Measurements from ENCODE around the gene CIRBP. TPM values are rescaled to one million over a fixed set of nuclear protein-coding genes. Genes with fewer than 3 reads are reported as not detected.

CIRBP gene
- total and polyA plus RNA-seq, 2 of the 13 experiments (the other 11 are each of a cell fraction or from before 2014, with no cell fraction given): 133 to 140 TPM

DNA sequence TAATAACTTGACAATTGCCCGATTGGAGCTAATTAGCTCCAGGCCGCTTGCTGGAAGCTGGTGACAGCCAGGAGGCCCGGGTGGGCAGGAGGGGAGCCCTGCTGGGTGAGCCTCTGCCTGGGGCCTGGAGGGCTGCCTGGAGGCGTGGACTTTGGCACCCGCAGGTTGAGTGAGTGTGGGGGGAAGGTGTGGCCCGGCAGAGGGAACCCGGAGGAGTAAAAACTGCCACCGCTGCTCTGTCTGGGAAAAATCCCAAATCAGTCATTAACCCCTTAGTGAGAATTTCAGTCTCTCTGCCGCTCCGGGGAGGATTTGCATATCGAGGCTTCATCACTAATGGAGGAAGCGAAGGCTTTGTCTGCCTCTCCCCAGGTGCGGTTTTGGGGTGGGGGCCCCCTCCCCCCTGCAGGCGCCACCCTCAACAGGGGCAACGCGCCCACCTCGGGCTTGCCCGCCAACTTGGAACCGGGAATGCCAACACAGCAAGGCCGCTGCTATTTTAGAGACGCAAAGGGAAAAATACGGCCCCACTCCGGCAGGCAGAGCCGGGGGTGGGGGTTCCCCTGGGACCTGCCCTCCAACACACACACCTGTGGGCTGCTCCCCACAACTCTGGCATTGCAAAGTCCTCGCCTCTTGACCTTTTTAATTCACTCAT, 22.8 kb downstream of the CIRBP start (continued):
- TF ChIP-seq ZNF609 (CRISPR knock-in tag; IDR thresholded peaks at IDR 0.05; ENCODE audit: borderline replicate concordance) (no peak), FOXJ3 (CRISPR knock-in tag; IDR thresholded peaks at IDR 0.05; ENCODE audit: borderline replicate concordance) (no peak), PATZ1 (CRISPR knock-in tag; IDR thresholded peaks at IDR 0.05) (peak; percentile 69; the same call in 1 of the 2 replicates), GATAD1 (CRISPR knock-in tag; IDR thresholded peaks at IDR 0.05) (no peak), RBAK (CRISPR knock-in tag; IDR thresholded peaks at IDR 0.05) (no peak), ZNF761 (CRISPR knock-in tag; conservative IDR thresholded peaks at IDR 0.05) (no peak), MAFG (CRISPR knock-in tag; IDR thresholded peaks at IDR 0.05) (no peak), ZNF713 (CRISPR knock-in tag; IDR thresholded peaks at IDR 0.05) (no peak), HDAC6 (IDR thresholded peaks at IDR 0.05; ENCODE audit: low read depth, low read length) (no peak), CCDC6 (CRISPR knock-in tag; IDR thresholded peaks at IDR 0.05) (no peak), ZBTB42 (CRISPR knock-in tag; IDR thresholded peaks at IDR 0.05) (no peak), ZNF34 (CRISPR knock-in tag; IDR thresholded peaks at IDR 0.05; ENCODE audit: borderline replicate concordance) (no peak), ZNF3 (CRISPR knock-in tag; IDR thresholded peaks at IDR 0.05) (peak; percentile 21; the same call in 1 of the 2 replicates), ZNF709 (CRISPR knock-in tag; IDR thresholded peaks at IDR 0.05) (no peak), ZNF777 (CRISPR knock-in tag; IDR thresholded peaks at IDR 0.05) (no peak), FOSL2 (CRISPR knock-in tag; IDR thresholded peaks at IDR 0.05) (peak; percentile 56), HNRNPUL1 (IDR thresholded peaks at IDR 0.05; ENCODE audit: low read depth, low read length) (no peak), ZNF136 (CRISPR knock-in tag; IDR thresholded peaks at IDR 0.05; ENCODE audit: low read depth) (no peak), ELF1 (CRISPR knock-in tag; IDR thresholded peaks at IDR 0.05) (no peak), RAD51 (IDR thresholded peaks at IDR 0.05; ENCODE audit: borderline replicate concordance) (no peak), RORA (CRISPR knock-in tag; IDR thresholded peaks at IDR 0.05) (no peak), THAP11 (CRISPR knock-in tag; IDR thresholded peaks at IDR 0.05) (no peak), PHF20 (CRISPR knock-in tag; IDR thresholded peaks at IDR 0.05) (no peak), REPIN1 (CRISPR knock-in tag; IDR thresholded peaks at IDR 0.05; ENCODE audit: borderline replicate concordance, low read depth) (no peak), TRIM24 (CRISPR knock-in tag; IDR thresholded peaks at IDR 0.05) (no peak), CHD2 (IDR thresholded peaks at IDR 0.05; ENCODE audit: low read depth, low read length) (no peak), CEBPB (IDR thresholded peaks at IDR 0.05; ENCODE audit: borderline replicate concordance, low read depth, low read length) (no peak)

Data from HepG2 (cell line).